HUES6 (cell line): Measurements from ENCODE around the gene DUOX2.

Source experiments
- H3K27ac ChIP-seq: 2 replicates; pipeline ENCODE4 v1.7.0; 2013; ENCODE audit warnings: low read depth, mild to moderate bottlenecking, low read length, inconsistent platforms
- H3K27me3 ChIP-seq: 2 replicates; pipeline ENCODE4 v1.6.1; 2013; ENCODE audit warnings: low read length; ENCODE audit not compliant: control insufficient read depth, insufficient read depth
- H3K36me3 ChIP-seq: 2 replicates; pipeline ENCODE4 v1.6.1; 2013; ENCODE audit warnings: low read length; ENCODE audit not compliant: control insufficient read depth, insufficient read depth
- H3K4me1 ChIP-seq: 2 replicates; pipeline ENCODE4 v1.6.1; 2013; ENCODE audit warnings: low read length; ENCODE audit not compliant: control insufficient read depth, insufficient read depth
- H3K4me3 ChIP-seq: 2 replicates; pipeline ENCODE4 v1.5.1; 2013; ENCODE audit warnings: low read depth, low read length
- H3K9ac ChIP-seq: one replicate; pipeline ENCODE4 v1.6.1; 2013; ENCODE audit warnings: mild to moderate bottlenecking, low read length
- H3K9me3 ChIP-seq: 2 replicates; pipeline ENCODE4 v1.6.1; 2013; ENCODE audit warnings: low read depth, low read length; ENCODE audit not compliant: control insufficient read depth, insufficient read depth

Gene DUOX2

DNA sequence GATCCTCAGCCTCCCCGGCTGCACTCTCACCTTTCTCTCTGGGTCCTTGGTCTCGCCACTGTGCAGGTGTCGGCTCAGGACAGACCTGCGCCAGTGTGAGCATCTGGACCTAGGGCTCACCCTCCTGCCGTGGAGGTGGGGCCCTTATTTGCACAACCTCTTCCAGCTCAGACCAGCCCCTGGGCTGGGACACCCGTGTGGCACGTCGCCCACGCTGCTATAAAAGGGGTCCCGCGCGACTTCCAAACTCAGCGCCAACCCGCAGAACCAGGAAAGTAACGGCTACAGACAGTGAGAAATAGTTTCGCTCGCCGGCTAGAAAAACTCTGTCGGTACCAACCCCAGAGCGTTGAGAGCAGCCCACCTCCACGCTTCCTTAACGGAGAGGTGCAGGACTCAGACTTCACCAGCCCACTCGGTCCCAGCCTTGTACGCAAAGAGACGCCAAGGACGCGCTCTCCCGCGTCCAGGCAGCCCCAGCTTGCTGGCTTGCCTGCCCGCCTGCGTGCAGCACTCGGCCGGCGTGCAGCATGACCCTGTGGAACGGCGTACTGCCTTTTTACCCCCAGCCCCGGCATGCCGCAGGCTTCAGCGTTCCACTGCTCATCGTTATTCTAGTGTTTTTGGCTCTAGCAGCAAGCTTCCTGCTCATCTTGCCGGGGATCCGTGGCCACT lies at the start of gene DUOX2, which contains the start of gene DUOXA2:
DUOX2 (minus strand) TSS at position 97 of the 675 bp plus-strand sequence. CDS start 761 bp downstream, outside the sequence.
DUOXA2 (plus strand) TSS at position 251 of the 675 bp plus-strand sequence; CDS start at position 531, 280 bp downstream.
- H3K4me3 ChIP-seq: peak within 1 kb of the TSS; percentile 54
- H3K9me3 ChIP-seq: no peaks in the 10 kb centered on the region
- no peak within 1 kb of the TSS for H3K9ac ChIP-seq
- no peaks in the 10 kb centered on the region for H3K36me3 ChIP-seq
- no peak within 1 kb of the TSS for H3K27ac ChIP-seq
- H3K4me1 ChIP-seq: peaks cover 31% of the 10 kb centered on the region
- peaks cover 97% of the 10 kb centered on the region for H3K27me3 ChIP-seq

DNA sequence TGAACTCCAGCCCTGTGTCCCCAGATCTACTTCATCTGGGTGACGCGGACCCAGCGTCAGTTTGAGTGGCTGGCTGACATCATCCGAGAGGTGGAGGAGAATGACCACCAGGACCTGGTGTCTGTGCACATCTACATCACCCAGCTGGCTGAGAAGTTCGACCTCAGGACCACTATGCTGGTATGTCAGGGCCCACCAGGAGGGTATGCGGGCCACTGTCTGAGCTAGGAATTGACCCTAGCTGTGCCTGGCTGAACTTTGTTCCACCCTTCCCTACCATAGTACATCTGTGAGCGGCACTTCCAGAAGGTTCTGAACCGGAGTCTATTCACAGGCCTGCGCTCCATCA lies 49.5 kb upstream of the DUOX2 start:
- Histone ChIP-seq H3K4me3 (no peak overlapping the region), H3K9me3 (no peaks in the 10 kb centered on the region), H3K36me3 (no peaks in the 10 kb centered on the region), H3K9ac (no peak overlapping the region), H3K27ac (no peak overlapping the region), H3K27me3 (no peaks in the 10 kb centered on the region), H3K4me1 (peaks cover 17% of the 10 kb centered on the region)

- Histone ChIP-seq H3K4me1 (peaks cover 16% of the 10 kb centered on the region), H3K4me3 (no peak overlapping the region), H3K27ac (no peak overlapping the region), H3K9ac (no peak overlapping the region), H3K27me3 (no peaks in the 10 kb centered on the region), H3K36me3 (no peaks in the 10 kb centered on the region), H3K9me3 (no peaks in the 10 kb centered on the region)
These were observed 49.0 kb upstream of the DUOX2 start for GRCh38 chr15:45162771-45163507.

GRCh38 chr15:45161666-45162065 lies 47.7 kb upstream of the DUOX2 start:
- Histone ChIP-seq H3K4me1 (peaks cover 16% of the 10 kb centered on the region), H3K9ac (no peak overlapping the region), H3K36me3 (no peaks in the 10 kb centered on the region), H3K27ac (no peak overlapping the region), H3K27me3 (no peaks in the 10 kb centered on the region), H3K9me3 (no peaks in the 10 kb centered on the region), H3K4me3 (no peak overlapping the region)

DNA sequence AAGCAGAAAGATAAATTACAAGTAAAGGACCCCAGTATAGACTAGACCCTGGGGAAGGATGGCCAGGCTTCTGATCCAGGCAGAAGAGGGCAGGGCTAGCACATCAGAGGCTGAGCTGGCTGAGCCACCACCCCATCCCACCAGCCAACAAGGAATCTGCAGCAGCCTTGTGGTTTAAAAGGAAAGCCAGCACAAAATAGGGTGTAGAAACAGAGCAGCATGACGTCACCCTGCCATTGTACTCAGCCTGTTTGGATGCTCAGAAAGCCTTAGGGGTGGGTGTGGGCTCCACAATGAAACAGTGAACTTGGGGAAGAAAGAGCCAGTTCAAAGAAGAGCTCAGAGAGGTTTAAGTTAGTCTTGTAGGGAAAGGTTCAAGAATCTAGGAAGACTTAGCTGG lies 44.0 kb upstream of the DUOX2 start:
- no peaks in the 10 kb centered on the region for H3K9me3 ChIP-seq

GRCh38 chr15:45156744-45157455 lies 42.9 kb upstream of the DUOX2 start:
- no peaks in the 10 kb centered on the region for H3K9me3 ChIP-seq
- H3K27me3 ChIP-seq: no peaks in the 10 kb centered on the region
- H3K4me3 ChIP-seq: no peak overlapping the region
- peaks cover 10% of the 10 kb centered on the region; the same call in 1 of the 2 replicates for H3K4me1 ChIP-seq
- H3K27ac ChIP-seq: no peak overlapping the region
- H3K36me3 ChIP-seq: no peaks in the 10 kb centered on the region
- no peak overlapping the region for H3K9ac ChIP-seq

More for the DNA sequence above, 44.0 kb upstream of the DUOX2 start:
- H3K4me3 ChIP-seq: no peak overlapping the region
- no peaks in the 10 kb centered on the region for H3K36me3 ChIP-seq
- no peak overlapping the region for H3K9ac ChIP-seq
- H3K27me3 ChIP-seq: no peaks in the 10 kb centered on the region
- H3K4me1 ChIP-seq: peaks cover 16% of the 10 kb centered on the region
- H3K27ac ChIP-seq: no peak overlapping the region

GRCh38 chr15:45155739-45156138 lies 41.8 kb upstream of the DUOX2 start:
- Histone ChIP-seq H3K27me3 (no peaks in the 10 kb centered on the region), H3K27ac (no peak overlapping the region), H3K4me1 (peaks cover 10% of the 10 kb centered on the region; the same call in 1 of the 2 replicates), H3K4me3 (no peak overlapping the region), H3K9me3 (no peaks in the 10 kb centered on the region), H3K9ac (no peak overlapping the region), H3K36me3 (no peaks in the 10 kb centered on the region)

- Histone ChIP-seq H3K27ac (no peak overlapping the region), H3K4me1 (peaks cover 10% of the 10 kb centered on the region; the same call in 1 of the 2 replicates), H3K9me3 (no peaks in the 10 kb centered on the region), H3K9ac (no peak overlapping the region), H3K4me3 (no peak overlapping the region), H3K36me3 (no peaks in the 10 kb centered on the region), H3K27me3 (no peaks in the 10 kb centered on the region)
These were observed 38.2 kb upstream of the DUOX2 start for GRCh38 chr15:45151998-45152828.

- Histone ChIP-seq H3K9me3 (no peaks in the 10 kb centered on the region), H3K9ac (no peak overlapping the region), H3K4me1 (peaks cover 7% of the 10 kb centered on the region; the same call in 1 of the 2 replicates), H3K36me3 (no peaks in the 10 kb centered on the region), H3K27me3 (0 out of 2 replicates have a peak, but pooled peaks cover 2% of the 10 kb centered on the region), H3K4me3 (no peak overlapping the region), H3K27ac (no peak overlapping the region)
These were observed 37.0 kb upstream of the DUOX2 start for GRCh38 chr15:45150997-45151396.

DNA sequence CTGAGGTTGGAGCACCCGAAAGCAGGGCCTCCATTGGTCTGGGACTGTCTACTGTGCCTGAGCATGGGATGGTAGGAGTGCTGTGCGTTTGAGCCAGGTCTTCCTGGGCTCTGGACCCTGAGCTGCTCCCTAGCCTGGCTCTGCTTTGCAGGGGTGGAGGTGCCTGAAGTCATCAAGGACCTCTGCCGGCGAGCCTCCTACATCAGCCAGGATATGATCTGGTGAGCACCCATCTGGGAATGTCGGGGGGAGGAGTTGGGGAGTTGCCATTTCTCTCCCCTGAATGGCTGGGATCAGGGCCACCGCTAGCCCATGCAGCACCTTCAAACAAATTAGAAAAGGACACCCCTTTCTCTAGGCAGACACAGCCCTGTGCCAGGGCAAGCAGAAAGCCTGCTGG lies 36.5 kb upstream of the DUOX2 start:
- Histone ChIP-seq H3K9me3 (no peaks in the 10 kb centered on the region), H3K4me3 (no peak overlapping the region), H3K27me3 (0 out of 2 replicates have a peak, but pooled peaks cover 2% of the 10 kb centered on the region), H3K4me1 (peaks cover 7% of the 10 kb centered on the region; the same call in 1 of the 2 replicates), H3K36me3 (no peaks in the 10 kb centered on the region), H3K9ac (no peak overlapping the region), H3K27ac (no peak overlapping the region)
